ENCODE results near the gene PNPLA7.

Gene PNPLA7

GRCh38 chr9:137506702-137507171 lies 43.5 kb downstream of the PNPLA7 start:
- no peak overlapping the region for H3K27ac ChIP-seq
- H2AFZ ChIP-seq: no peak overlapping the region
- no peaks in the 10 kb centered on the region for H3K36me3 ChIP-seq (ENCODE audit: control insufficient read depth, insufficient read depth, low read length)

DNA sequence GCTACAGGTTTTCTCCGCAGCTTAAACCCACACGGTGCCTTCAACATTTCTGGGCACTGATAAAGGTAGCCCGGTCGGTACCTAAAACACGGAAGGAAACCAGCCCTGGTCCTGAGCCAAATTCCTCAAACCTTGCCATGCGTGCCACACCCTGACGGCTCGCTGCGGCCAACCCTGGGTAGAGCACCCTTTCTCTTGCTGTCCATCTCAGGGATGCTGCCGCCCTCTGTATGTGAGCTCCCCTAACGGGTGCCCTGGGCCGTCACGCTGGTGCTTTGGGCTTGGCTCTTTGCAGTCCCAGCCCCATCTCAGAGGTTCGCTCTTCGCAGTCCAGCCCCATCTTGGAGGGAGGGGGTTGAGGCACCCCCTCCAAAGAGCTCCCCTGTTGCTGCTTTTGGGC lies 43.9 kb downstream of the PNPLA7 start:
- no peak overlapping the region for H3K4me3 ChIP-seq (ENCODE audit: low read depth, low read length)
- H3K4me1 ChIP-seq: no peaks in the 10 kb centered on the region
- H2AFZ ChIP-seq: no peak overlapping the region
- H3K27ac ChIP-seq: no peak overlapping the region
- no peaks in the 10 kb centered on the region for H3K79me2 ChIP-seq
- H3K27me3 ChIP-seq (ENCODE audit: control insufficient read depth, insufficient read depth, low read length): no peaks in the 10 kb centered on the region
- H3K9ac ChIP-seq: no peak overlapping the region
- no peaks in the 10 kb centered on the region for H3K36me3 ChIP-seq (ENCODE audit: control insufficient read depth, insufficient read depth, low read length)
- H3K4me2 ChIP-seq (ENCODE audit: low read length): no peak overlapping the region
- H3K9me3 ChIP-seq (ENCODE audit: control insufficient read depth, low read length): no peaks in the 10 kb centered on the region
- TF ChIP-seq CTCF (IDR thresholded peaks at IDR 0.05): no peak

More at GRCh38 chr9:137506702-137507171, 43.5 kb downstream of the PNPLA7 start:
- no peaks in the 10 kb centered on the region for H3K79me2 ChIP-seq
- no peak for TF ChIP-seq CTCF (IDR thresholded peaks at IDR 0.05)
- no peak overlapping the region for H3K4me2 ChIP-seq (ENCODE audit: low read length)
- H3K9me3 ChIP-seq (ENCODE audit: control insufficient read depth, low read length): no peaks in the 10 kb centered on the region
- H3K4me1 ChIP-seq: no peaks in the 10 kb centered on the region
- no peaks in the 10 kb centered on the region for H3K27me3 ChIP-seq (ENCODE audit: control insufficient read depth, insufficient read depth, low read length)
- H3K9ac ChIP-seq: no peak overlapping the region
- no peak overlapping the region for H3K4me3 ChIP-seq (ENCODE audit: low read depth, low read length)

GRCh38 chr9:137505421-137506140 lies 44.6 kb downstream of the PNPLA7 start:
- Histone ChIP-seq H2AFZ (no peak overlapping the region), H3K9me3 (ENCODE audit: control insufficient read depth, low read length) (no peaks in the 10 kb centered on the region), H3K27ac (no peak overlapping the region), H3K36me3 (ENCODE audit: control insufficient read depth, insufficient read depth, low read length) (no peaks in the 10 kb centered on the region), H3K4me3 (ENCODE audit: low read depth, low read length) (no peak overlapping the region), H3K27me3 (ENCODE audit: control insufficient read depth, insufficient read depth, low read length) (no peaks in the 10 kb centered on the region), H3K4me1 (no peaks in the 10 kb centered on the region), H3K9ac (no peak overlapping the region), H3K4me2 (ENCODE audit: low read length) (no peak overlapping the region), H3K79me2 (no peaks in the 10 kb centered on the region)
- no peak for TF ChIP-seq CTCF (IDR thresholded peaks at IDR 0.05)

DNA sequence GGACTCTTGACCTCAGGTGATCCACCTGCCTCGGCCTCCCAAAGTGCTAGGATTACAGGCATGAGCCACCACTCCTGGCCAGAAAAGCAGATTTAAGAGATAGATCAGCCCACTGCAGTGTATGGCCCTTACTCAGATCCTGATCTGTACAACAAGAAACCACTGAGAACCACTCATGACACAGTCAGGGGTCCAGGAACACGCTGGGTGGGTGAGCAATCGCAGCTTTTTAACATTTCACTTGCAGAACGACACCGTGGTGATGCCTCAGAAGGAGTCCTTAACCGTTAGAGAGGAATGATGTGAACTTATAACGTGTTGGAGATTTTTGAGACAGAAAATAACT lies 45.8 kb downstream of the PNPLA7 start:
- H3K4me1 ChIP-seq: no peaks in the 10 kb centered on the region
- TF ChIP-seq CTCF (IDR thresholded peaks at IDR 0.05): no peak
- no peaks in the 10 kb centered on the region for H3K79me2 ChIP-seq
- H3K27me3 ChIP-seq (ENCODE audit: control insufficient read depth, insufficient read depth, low read length): no peaks in the 10 kb centered on the region
- no peak overlapping the region for H3K9ac ChIP-seq
- no peak overlapping the region for H3K4me3 ChIP-seq (ENCODE audit: low read depth, low read length)
- H3K36me3 ChIP-seq (ENCODE audit: control insufficient read depth, insufficient read depth, low read length): no peaks in the 10 kb centered on the region
- H3K27ac ChIP-seq: no peak overlapping the region
- H3K4me2 ChIP-seq (ENCODE audit: low read length): no peak overlapping the region
- no peak overlapping the region for H2AFZ ChIP-seq
- no peaks in the 10 kb centered on the region for H3K9me3 ChIP-seq (ENCODE audit: control insufficient read depth, low read length)

Data from parathyroid adenoma (tissue), 2 donors.